GM19438 (cell line): ENCODE data around the gene DGCR6L.
"Not testable (repeated sequence)": the region's sequence is repeated elsewhere in the genome, so short reads cannot be mapped to it uniquely, and the experiment has no call there.

Experiments
- ATAC-seq: cut with Tn5 transposase; IDR thresholded peaks from one replicate; pipeline ENCODE4 v1.9.1; 2021; ENCODE audit warnings: low read depth; ENCODE audit not compliant: unreplicated experiment

Gene DGCR6L

GRCh38 chr22:20279662-20280134, 40.2 kb downstream of the DGCR6L start:
- ATAC-seq = no peak

GRCh38 chr22:20278726-20279490, 41.0 kb downstream of the DGCR6L start:
- ATAC-seq = not testable (repeated sequence)

GRCh38 chr22:20277936-20278635, 41.8 kb downstream of the DGCR6L start:
- not testable (repeated sequence) for ATAC-seq

GRCh38 chr22:20276468-20276867, 43.4 kb downstream of the DGCR6L start:
- no peak for ATAC-seq

- ATAC-seq = no peak
Observed at GRCh38 chr22:20275836-20276235, 44.0 kb downstream of the DGCR6L start.

GRCh38 chr22:20275325-20275724, 44.5 kb downstream of the DGCR6L start:
- not testable (repeated sequence) for ATAC-seq

GRCh38 chr22:20274374-20274773, 45.5 kb downstream of the DGCR6L start:
- ATAC-seq = not testable (repeated sequence)

GRCh38 chr22:20273758-20274181, 46.1 kb downstream of the DGCR6L start:
- ATAC-seq = no peak

- no peak for ATAC-seq
Observed at GRCh38 chr22:20272700-20273099, 47.2 kb downstream of the DGCR6L start.

GRCh38 chr22:20272174-20272573, 47.7 kb downstream of the DGCR6L start:
- no peak for ATAC-seq

- no peak for ATAC-seq
Observed at GRCh38 chr22:20271114-20271994, 48.5 kb downstream of the DGCR6L start.

- not testable (repeated sequence) for ATAC-seq
Observed at GRCh38 chr22:20270190-20271113, 49.4 kb downstream of the DGCR6L start.

GRCh38 chr22:20269673-20270072, 50.2 kb downstream of the DGCR6L start:
- not testable (repeated sequence) for ATAC-seq

- not testable (repeated sequence) for ATAC-seq
Observed at GRCh38 chr22:20269201-20269600, 50.7 kb downstream of the DGCR6L start.

- no peak for ATAC-seq
Observed at GRCh38 chr22:20268279-20269012, 51.4 kb downstream of the DGCR6L start, which contains the start of gene RTN4R. Gene RTN4R (minus strand): TSS chr22:20268318. CDS start chr22:20268092, 226 bp downstream.

- no peak for ATAC-seq
Observed at GRCh38 chr22:20267441-20268278, 52.2 kb downstream of the DGCR6L start.

- ATAC-seq = not testable (repeated sequence)
Observed at GRCh38 chr22:20266667-20267440, 53.0 kb downstream of the DGCR6L start.
